Measurements from ENCODE around the gene TFAP2A. TPM values are rescaled to one million over a fixed set of nuclear protein-coding genes. Genes with fewer than 3 reads are reported as not detected.

The TFAP2A gene
- total RNA-seq, 1 experiment from 2014 or later: 0.42 TPM

DNA sequence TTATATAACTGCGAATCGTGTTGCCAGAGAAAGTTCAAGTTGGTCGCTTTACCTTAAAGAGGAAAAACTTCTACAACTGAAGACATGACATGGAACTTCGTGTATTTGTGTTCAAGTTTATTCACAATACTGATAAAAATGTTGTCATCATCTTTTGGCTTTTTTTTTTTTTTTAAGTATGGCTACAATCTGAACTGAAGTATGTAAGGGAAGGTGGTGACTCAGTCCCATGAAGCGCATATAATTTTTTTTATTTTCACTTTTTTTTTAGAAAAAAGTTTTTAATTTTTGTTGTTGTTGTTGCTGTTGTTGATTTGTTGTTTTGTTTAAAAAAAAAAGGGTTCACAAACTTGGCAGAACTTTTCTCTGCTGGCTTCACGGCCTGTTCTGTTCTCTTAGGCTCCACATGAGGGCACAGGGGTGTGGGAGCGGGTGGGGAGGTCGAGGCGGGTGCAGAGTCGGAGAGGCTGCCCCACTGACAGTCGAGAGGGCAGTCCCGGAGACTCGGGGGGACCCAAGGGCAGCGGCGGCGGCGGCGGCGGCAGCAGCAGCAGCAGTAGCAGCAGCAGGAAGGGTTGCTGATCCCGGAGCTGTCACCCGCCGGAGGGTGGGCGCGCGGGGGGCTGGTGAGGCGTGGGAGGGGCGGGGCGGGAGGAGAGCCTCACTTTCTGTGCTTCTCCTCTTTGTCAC is 17.0 kb downstream of the TFAP2A start:
- TF ChIP-seq ZMAT4 (CRISPR knock-in tag; IDR thresholded peaks at IDR 0.05) (no peak), NFE2L1 (CRISPR knock-in tag; IDR thresholded peaks at IDR 0.05) (no peak), USF2 (CRISPR knock-in tag; IDR thresholded peaks at IDR 0.05) (no peak), CREM (CRISPR knock-in tag; IDR thresholded peaks at IDR 0.05) (no peak), ETV6 (CRISPR knock-in tag; IDR thresholded peaks at IDR 0.05) (no peak), HMGA2 (CRISPR knock-in tag; IDR thresholded peaks at IDR 0.05) (no peak), STAT6 (CRISPR knock-in tag; conservative IDR thresholded peaks at IDR 0.05; ENCODE audit: low read depth) (no peak), MYBL2 (CRISPR knock-in tag; IDR thresholded peaks at IDR 0.05) (no peak), IRF1 (CRISPR knock-in tag; IDR thresholded peaks at IDR 0.05) (no peak), CREB1 (CRISPR knock-in tag; IDR thresholded peaks at IDR 0.05) (no peak), ZNF232 (CRISPR knock-in tag; IDR thresholded peaks at IDR 0.05) (no peak), GABPB1 (CRISPR knock-in tag; IDR thresholded peaks at IDR 0.05) (no peak), IRF2 (CRISPR knock-in tag; IDR thresholded peaks at IDR 0.05; ENCODE audit: borderline replicate concordance, low read depth) (no peak), NFYB (CRISPR knock-in tag; conservative IDR thresholded peaks at IDR 0.05; ENCODE audit: low read depth) (no peak)
- TF ChIP-seq, protein P1, sequence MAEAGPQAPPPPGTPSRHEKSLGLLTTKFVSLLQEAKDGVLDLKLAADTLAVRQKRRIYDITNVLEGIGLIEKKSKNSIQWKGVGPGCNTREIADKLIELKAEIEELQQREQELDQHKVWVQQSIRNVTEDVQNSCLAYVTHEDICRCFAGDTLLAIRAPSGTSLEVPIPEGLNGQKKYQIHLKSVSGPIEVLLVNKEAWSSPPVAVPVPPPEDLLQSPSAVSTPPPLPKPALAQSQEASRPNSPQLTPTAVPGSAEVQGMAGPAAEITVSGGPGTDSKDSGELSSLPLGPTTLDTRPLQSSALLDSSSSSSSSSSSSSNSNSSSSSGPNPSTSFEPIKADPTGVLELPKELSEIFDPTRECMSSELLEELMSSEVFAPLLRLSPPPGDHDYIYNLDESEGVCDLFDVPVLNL (CRISPR knock-in tag; IDR thresholded peaks at IDR 0.05; ENCODE audit: borderline replicate concordance, low read depth): no peak
- TF ChIP-seq, protein P2, sequence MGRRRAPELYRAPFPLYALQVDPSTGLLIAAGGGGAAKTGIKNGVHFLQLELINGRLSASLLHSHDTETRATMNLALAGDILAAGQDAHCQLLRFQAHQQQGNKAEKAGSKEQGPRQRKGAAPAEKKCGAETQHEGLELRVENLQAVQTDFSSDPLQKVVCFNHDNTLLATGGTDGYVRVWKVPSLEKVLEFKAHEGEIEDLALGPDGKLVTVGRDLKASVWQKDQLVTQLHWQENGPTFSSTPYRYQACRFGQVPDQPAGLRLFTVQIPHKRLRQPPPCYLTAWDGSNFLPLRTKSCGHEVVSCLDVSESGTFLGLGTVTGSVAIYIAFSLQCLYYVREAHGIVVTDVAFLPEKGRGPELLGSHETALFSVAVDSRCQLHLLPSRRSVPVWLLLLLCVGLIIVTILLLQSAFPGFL (CRISPR knock-in tag; IDR thresholded peaks at IDR 0.05; ENCODE audit: borderline replicate concordance): no peak
- peak overlapping the region; percentile 70 for H3K4me3 Mint-ChIP-seq
- peaks cover 86% of the 10 kb centered on the region for H3K4me1 Mint-ChIP-seq
- H3K9me3 Mint-ChIP-seq: no peaks in the 10 kb centered on the region
- H3K27me3 Mint-ChIP-seq (ENCODE audit: low read depth): peaks cover 98% of the 10 kb centered on the region
- CTCF ChIA-PET: interaction anchor here (0.6 kb wide), 1 partner anchor 14 kb away, joined by 3 read pairs; no protein-coding TSS in a partner anchor
- POLR2A ChIA-PET: no interaction called here
- no peaks in the 10 kb centered on the region for H3K36me3 Mint-ChIP-seq
- DNase-seq (ENCODE audit: low spot score): no peak
- no peak overlapping the region for H3K27ac Mint-ChIP-seq
- peak; percentile 9; the same call in 1 of the 2 replicates for ATAC-seq

GRCh38 chr6:10396785-10397184 is 18.1 kb downstream of the TFAP2A start:
- peaks cover 98% of the 10 kb centered on the region for H3K27me3 Mint-ChIP-seq (ENCODE audit: low read depth)
- CTCF ChIA-PET: interaction anchor here (0.7 to 1.4 kb wide), 4 partner anchors 8 to 24 kb away, joined by 3 to 8 read pairs (median 6); partner anchors contain the start of gene TFAP2A
- H3K27ac Mint-ChIP-seq: no peak overlapping the region
- H3K4me3 Mint-ChIP-seq: no peak overlapping the region
- H3K9me3 Mint-ChIP-seq: no peaks in the 10 kb centered on the region
- H3K4me1 Mint-ChIP-seq: peaks cover 83% of the 10 kb centered on the region
- DNase-seq (ENCODE audit: low spot score) (no peak), ATAC-seq (no peak)
- no peaks in the 10 kb centered on the region for H3K36me3 Mint-ChIP-seq
- POLR2A ChIA-PET: no interaction called here
- TF ChIP-seq NFATC4 (CRISPR knock-in tag; IDR thresholded peaks at IDR 0.05) (no peak), NR1H2 (CRISPR knock-in tag; IDR thresholded peaks at IDR 0.05) (no peak), TEAD1 (CRISPR knock-in tag; IDR thresholded peaks at IDR 0.05) (no peak), ZNF263 (CRISPR knock-in tag; IDR thresholded peaks at IDR 0.05; ENCODE audit: low read depth) (no peak), ZBTB21 (CRISPR knock-in tag; IDR thresholded peaks at IDR 0.05; ENCODE audit: borderline replicate concordance) (no peak), ZNF425 (CRISPR knock-in tag; conservative IDR thresholded peaks at IDR 0.05) (no peak), CBFB (CRISPR knock-in tag; IDR thresholded peaks at IDR 0.05; ENCODE audit: low read depth) (no peak), FOXP1 (CRISPR knock-in tag; IDR thresholded peaks at IDR 0.05; ENCODE audit: borderline replicate concordance) (no peak)
- TF ChIP-seq, protein P3, sequence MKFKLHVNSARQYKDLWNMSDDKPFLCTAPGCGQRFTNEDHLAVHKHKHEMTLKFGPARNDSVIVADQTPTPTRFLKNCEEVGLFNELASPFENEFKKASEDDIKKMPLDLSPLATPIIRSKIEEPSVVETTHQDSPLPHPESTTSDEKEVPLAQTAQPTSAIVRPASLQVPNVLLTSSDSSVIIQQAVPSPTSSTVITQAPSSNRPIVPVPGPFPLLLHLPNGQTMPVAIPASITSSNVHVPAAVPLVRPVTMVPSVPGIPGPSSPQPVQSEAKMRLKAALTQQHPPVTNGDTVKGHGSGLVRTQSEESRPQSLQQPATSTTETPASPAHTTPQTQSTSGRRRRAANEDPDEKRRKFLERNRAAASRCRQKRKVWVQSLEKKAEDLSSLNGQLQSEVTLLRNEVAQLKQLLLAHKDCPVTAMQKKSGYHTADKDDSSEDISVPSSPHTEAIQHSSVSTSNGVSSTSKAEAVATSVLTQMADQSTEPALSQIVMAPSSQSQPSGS (CRISPR knock-in tag; IDR thresholded peaks at IDR 0.05; ENCODE audit: borderline replicate concordance, low read depth): no peak

Measured in WTC11 (cell line).